Ovary (tissue), 9 donors: ENCODE results near the gene HRAS. TPM values are rescaled to one million over a fixed set of nuclear protein-coding genes. Genes with fewer than 3 reads are reported as not detected.

Experiments
- DNase-seq, 5 donors: peaks; one replicate each; pipeline ENCODE4 v3.0.0-alpha.2; 2019 to 2020
- H3K27ac ChIP-seq, 2 donors: fragments of 200-600 bp; one replicate each; pipeline versions ENCODE4 v1.5.1 to v1.8.0; 2019 to 2022
- H3K27me3 ChIP-seq: fragments of 200-600 bp; one replicate; pipeline ENCODE4 v1.8.0; 2022
- H3K36me3 ChIP-seq: fragments of 200-600 bp; sonication (generic); one replicate; pipeline ENCODE4 v1.5.1; 2019
- H3K4me1 ChIP-seq: one replicate; pipeline ENCODE4 v1.8.1; 2013; ENCODE audit warnings: mild to moderate bottlenecking, moderate library complexity; ENCODE audit not compliant: insufficient read depth
- H3K4me3 ChIP-seq: fragments of 200-600 bp; sonication (generic); one replicate; pipeline ENCODE4 v1.5.1; 2017
- H3K9me3 ChIP-seq, 2 donors: fragments of 200-600 bp in 1 of 2; sonication (generic) in 1 of 2; one replicate each; pipeline versions ENCODE4 v1.5.1 to v1.8.1; 2013 to 2019; ENCODE audit warnings: mild to moderate bottlenecking in 1 of 2, moderate library complexity in 1 of 2
- CTCF ChIP-seq, 3 donors: fragments of 450-650 bp in 2 of 3; fragments of 200-600 bp in 1 of 3; IDR thresholded peaks; one replicate each; pipeline versions ENCODE4 v1.5.1 to v1.8.0; 2016 to 2022; ENCODE audit warnings: antibody characterized with exemption in 3 of 3, mild to moderate bottlenecking in 1 of 3
- EP300 ChIP-seq: sonication (generic); formaldehyde crosslinking; IDR thresholded peaks from one replicate; pipeline ENCODE4 v1.6.1; 2017; ENCODE audit warnings: antibody characterized with exemption
- POLR2A ChIP-seq: fragments of 450-650 bp; IDR thresholded peaks from one replicate; pipeline ENCODE4 v1.6.1; 2017; ENCODE audit warnings: antibody characterized with exemption, mild to moderate bottlenecking, moderate library complexity
- WGBS, 3 donors: extraction: QIAGEN DNeasy Blood & Tissue Kit in 1 of 3; methylation state at CpG; one replicate each; pipeline versions ENCODE4 v1.1.5 to v1.1.7; 2013 to 2017; 5-methylcytosine and 5-hydroxymethylcytosine counted together
- intact Hi-C, 4 donors: fragments of 100-400 bp; cut with DNase I; formaldehyde crosslinking; loops; one replicate each; pipeline versions ENCODE4 v1.11.0 to v1.15.1; 2022 to 2023
- polyA plus RNA-seq, 2 donors: library from polyadenylated mRNA; stranded (reverse); fragments of 200-250 nt in 1 of 2; fragments of 350-450 nt in 1 of 2; fragmentation: Illumina TruSeq in 1 of 2; extraction: RNeasy Lipid Tissue Mini Kit (QIAGEN cat#74804) in 1 of 2; gene quantifications; one replicate each; pipeline ENCODE4 v1.2.3, GENCODE V29; 2013 to 2014
- total RNA-seq, 7 donors: library from RNA; depleted of rRNA in 2 of 7; stranded (reverse); fragments of >200 nt in 2 of 7; fragmentation: NEBNext Ultra II Directional in 3 of 7; extraction: Animal tissue kit (Norgen Biotek cat#: 25700) in 3 of 7; gene quantifications; one replicate each; pipeline versions ENCODE4 v1.1.0 to v1.2.4, GENCODE V29; 2016 to 2023
- donor health status: DM: no; HTN: no; CAD: no; lungs with moderate emphysema.
- donor health status: DM: no; HTN: no; CAD: no.
- donor health status: Bipolar disorder and iron deficiency.
- donor health status: DM: yes; HTN: yes; CAD: no.
- donor health status: DM: no; HTN: no; CAD: no.
- donor health status: DM: yes; HTN: yes; CAD: no.

The HRAS gene
- total and polyA plus RNA-seq, 9 donors: 4.3 to 49.6 (median 36.3) TPM

- Histone ChIP-seq H3K36me3 (no peaks in the 10 kb centered on the region), H3K4me1 (no peaks in the 10 kb centered on the region), H3K27me3 (no peaks in the 10 kb centered on the region), H3K27ac (no peak overlapping the region), H3K4me3 (no peak overlapping the region), H3K9me3 (no peaks in the 10 kb centered on the region)
- 89 to 94% (median 91%) methylated on average over 4 of the region's 4 CpGs for WGBS, 3 donors
- no peak for TF ChIP-seq EP300
- TF ChIP-seq POLR2A: no peak
- no peak for TF ChIP-seq CTCF (IDR thresholded peaks at IDR 0.05)
- no peak for DNase-seq
- intact Hi-C loops: no loop called here
These were observed 19.0 kb downstream of the HRAS start for GRCh38 chr11:516400-516799.

- Histone ChIP-seq H3K4me1 (no peaks in the 10 kb centered on the region), H3K27ac (no peak overlapping the region), H3K9me3 (no peaks in the 10 kb centered on the region), H3K27me3 (no peaks in the 10 kb centered on the region), H3K4me3 (no peak overlapping the region), H3K36me3 (no peaks in the 10 kb centered on the region)
- TF ChIP-seq EP300 (no peak), POLR2A (no peak), CTCF (IDR thresholded peaks at IDR 0.05) (no peak)
- WGBS, 3 donors: 90 to 93% (median 90%) methylated on average over 6 of the region's 6 CpGs
- intact Hi-C loops: no loop called here
- DNase-seq: no peak
These were observed 20.2 kb downstream of the HRAS start for GRCh38 chr11:515131-515530.

GRCh38 chr11:514606-515005, 20.8 kb downstream of the HRAS start:
- H3K27ac ChIP-seq: no peak overlapping the region

GRCh38 chr11:512761-513595, 22.4 kb downstream of the HRAS start:
- H3K4me1 ChIP-seq: peaks cover 3% of the 10 kb centered on the region
- no peak for DNase-seq
- no peak overlapping the region for H3K27ac ChIP-seq
- no peak overlapping the region for H3K4me3 ChIP-seq
- TF ChIP-seq CTCF (IDR thresholded peaks at IDR 0.05) (no peak), EP300 (no peak), POLR2A (no peak)
- 91 to 96% (median 91%) methylated on average over 29 of the region's 29 CpGs for WGBS, 3 donors
- H3K9me3 ChIP-seq: no peaks in the 10 kb centered on the region
- H3K27me3 ChIP-seq: no peaks in the 10 kb centered on the region
- H3K36me3 ChIP-seq: no peaks in the 10 kb centered on the region
- intact Hi-C loops: loop anchor here in 2 of 4 donors (5.0 kb wide), 4 partner anchors 61 to 306 kb away; partner anchors contain the start of genes BET1L (in 1 of the 2), IFITM5 (in 1 of the 2), PTDSS2 (in 1 of the 2) and RIC8A (in 1 of the 2)

More at GRCh38 chr11:514606-515005, 20.8 kb downstream of the HRAS start:
- Histone ChIP-seq H3K4me1 (no peaks in the 10 kb centered on the region), H3K36me3 (no peaks in the 10 kb centered on the region), H3K4me3 (no peak overlapping the region), H3K27me3 (no peaks in the 10 kb centered on the region), H3K9me3 (no peaks in the 10 kb centered on the region)
- 92 to 94% (median 93%) methylated on average over 10 of the region's 10 CpGs for WGBS, 3 donors
- no peak for DNase-seq
- TF ChIP-seq POLR2A (no peak), EP300 (no peak), CTCF (IDR thresholded peaks at IDR 0.05) (no peak)
- intact Hi-C loops: loop anchor here in 2 of 4 donors (5.0 kb wide), 4 partner anchors 62 to 307 kb away; partner anchors contain the start of genes BET1L (in 1 of the 2), IFITM5 (in 1 of the 2), PTDSS2 (in 1 of the 2) and RIC8A (in 1 of the 2)
